ENCODE results near the gene MSMB.

- no peak for TF ChIP-seq CTCF (IDR thresholded peaks at IDR 0.05; ENCODE audit: insufficient read depth, low read length, poor library complexity, severe bottlenecking)
- no peak for TF ChIP-seq EZH2phosphoT487 (conservative IDR thresholded peaks at IDR 0.05; ENCODE audit: low read length)
Measured at GRCh38 chr10:46094931-46095750, 49.1 kb upstream of the MSMB start.

Measured in SU-DHL-6 (cell line).